Loucy (cell line): ENCODE measurements around the gene NFYA.
"Not testable (repeated sequence)": the region's sequence is repeated elsewhere in the genome, so short reads cannot be mapped to it uniquely, and the experiment has no call there.

Experiments
- EZH2phosphoT487 ChIP-seq: fragments of 200-600 bp; IDR thresholded peaks from 2 replicates; pipeline ENCODE4 v1.6.1; 2018; ENCODE audit warnings: antibody characterized with exemption, mild to moderate bottlenecking, moderate library complexity, borderline replicate concordance
- TF ChIP-seq, protein P1 (sequence below): fragments of 200-600 bp; sonication (generic); conservative IDR thresholded peaks from 2 replicates; pipeline ENCODE4 v1.5.1; 2014; ENCODE audit warnings: mild to moderate bottlenecking, antibody characterized with exemption, low read length

DNA sequence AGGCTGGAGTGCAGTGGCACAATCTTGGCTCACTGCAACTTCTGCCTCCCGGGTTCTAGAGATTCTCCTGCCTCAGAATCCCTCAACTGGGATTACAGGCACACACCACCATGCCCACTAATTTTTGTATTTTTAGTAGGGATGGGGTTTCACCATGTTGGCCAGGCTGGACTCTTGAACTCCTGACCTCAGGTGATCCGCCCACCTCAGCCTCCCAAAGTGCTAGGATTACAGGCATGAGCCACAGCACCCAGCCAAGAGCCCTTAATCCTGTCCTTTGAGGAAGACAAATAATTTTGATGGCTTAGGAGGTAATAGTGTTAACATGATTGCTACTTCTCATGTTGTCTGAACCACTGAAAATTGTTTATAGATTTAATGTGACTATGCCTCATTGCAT, 42.3 kb downstream of the NFYA start:
- TF ChIP-seq, protein P1, sequence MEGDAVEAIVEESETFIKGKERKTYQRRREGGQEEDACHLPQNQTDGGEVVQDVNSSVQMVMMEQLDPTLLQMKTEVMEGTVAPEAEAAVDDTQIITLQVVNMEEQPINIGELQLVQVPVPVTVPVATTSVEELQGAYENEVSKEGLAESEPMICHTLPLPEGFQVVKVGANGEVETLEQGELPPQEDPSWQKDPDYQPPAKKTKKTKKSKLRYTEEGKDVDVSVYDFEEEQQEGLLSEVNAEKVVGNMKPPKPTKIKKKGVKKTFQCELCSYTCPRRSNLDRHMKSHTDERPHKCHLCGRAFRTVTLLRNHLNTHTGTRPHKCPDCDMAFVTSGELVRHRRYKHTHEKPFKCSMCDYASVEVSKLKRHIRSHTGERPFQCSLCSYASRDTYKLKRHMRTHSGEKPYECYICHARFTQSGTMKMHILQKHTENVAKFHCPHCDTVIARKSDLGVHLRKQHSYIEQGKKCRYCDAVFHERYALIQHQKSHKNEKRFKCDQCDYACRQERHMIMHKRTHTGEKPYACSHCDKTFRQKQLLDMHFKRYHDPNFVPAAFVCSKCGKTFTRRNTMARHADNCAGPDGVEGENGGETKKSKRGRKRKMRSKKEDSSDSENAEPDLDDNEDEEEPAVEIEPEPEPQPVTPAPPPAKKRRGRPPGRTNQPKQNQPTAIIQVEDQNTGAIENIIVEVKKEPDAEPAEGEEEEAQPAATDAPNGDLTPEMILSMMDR = not testable (repeated sequence)
- not testable (repeated sequence) for TF ChIP-seq EZH2phosphoT487
